ENCODE results near the gene THSD7A. TPM values are rescaled to one million over a fixed set of nuclear protein-coding genes. Genes with fewer than 3 reads are reported as not detected.

THSD7A gene
- total and polyA plus RNA-seq, 2 of the 8 experiments (the other 6 are each of a cell fraction or from before 2014, with no cell fraction given) = 0.44 to 1.2 TPM

DNA sequence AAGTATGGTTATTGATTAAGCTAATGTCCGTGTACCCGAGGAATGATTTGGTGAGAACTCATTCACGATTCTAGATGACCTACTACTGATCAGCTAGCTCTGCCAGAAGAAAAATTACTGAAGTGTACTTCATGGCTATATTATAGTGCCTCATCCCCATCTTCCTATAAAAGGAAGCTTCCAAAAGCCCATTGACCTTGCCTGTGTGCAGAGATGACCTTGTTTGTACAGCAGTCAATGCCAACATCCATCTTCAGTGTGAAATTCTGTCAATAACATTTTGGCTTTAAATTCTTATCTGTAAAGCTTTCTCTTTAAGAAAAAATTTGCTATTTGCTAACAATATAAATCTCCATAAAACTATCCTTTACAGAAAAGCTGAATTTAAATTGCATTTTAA is 315.7 kb downstream of the THSD7A start (continued):
- no peak for TF ChIP-seq CEBPB (IDR thresholded peaks at IDR 0.05; ENCODE audit: low read depth, low read length)

Measured in H1 (cell line).